Inferior parietal cortex (tissue), 1 donor: ENCODE data around the gene TGFBI.

Experiments used
- DNase-seq: peaks from one replicate; pipeline ENCODE4 v3.0.0-alpha.2; 2016; ENCODE audit errors: extremely low spot score

Gene TGFBI

DNA sequence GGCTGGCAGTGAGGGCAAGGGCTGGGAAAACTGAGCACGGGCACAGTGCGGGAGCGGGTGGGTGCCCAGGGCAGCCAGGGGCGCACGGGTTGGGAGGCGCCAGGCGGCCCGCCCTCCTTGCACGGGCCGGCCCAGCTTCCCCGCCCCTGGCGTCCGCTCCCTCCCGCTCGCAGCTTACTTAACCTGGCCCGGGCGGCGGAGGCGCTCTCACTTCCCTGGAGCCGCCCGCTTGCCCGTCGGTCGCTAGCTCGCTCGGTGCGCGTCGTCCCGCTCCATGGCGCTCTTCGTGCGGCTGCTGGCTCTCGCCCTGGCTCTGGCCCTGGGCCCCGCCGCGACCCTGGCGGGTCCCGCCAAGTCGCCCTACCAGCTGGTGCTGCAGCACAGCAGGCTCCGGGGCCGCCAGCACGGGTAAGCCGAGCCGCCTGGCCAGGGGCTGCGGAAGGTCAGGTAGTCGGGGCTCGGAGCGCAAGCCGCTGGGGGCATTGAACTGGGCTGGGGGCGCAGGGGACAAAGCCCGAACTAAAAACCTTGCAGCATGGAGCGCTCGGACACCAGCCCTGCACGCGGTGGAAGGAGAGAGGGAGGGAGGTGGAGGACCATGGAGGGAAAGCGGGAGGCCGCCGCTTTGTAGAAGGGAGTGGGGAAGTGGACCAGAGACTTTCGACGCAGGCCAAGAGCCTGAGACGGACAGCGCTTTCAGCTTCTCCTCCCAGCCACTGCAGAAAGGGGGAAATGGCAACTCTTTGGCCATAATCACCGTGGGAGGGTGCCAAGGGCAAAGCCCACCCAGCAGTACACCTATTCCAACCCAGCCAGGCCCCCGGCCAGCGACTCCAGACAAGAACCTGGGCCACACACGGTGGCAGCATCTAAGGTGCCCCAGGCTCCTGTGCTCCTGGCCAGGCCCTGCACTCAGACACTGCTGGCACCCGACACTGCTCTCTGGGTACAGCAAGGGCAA is at the start of gene TGFBI:
Gene TGFBI, plus strand, starts transcription at position 207 of the 961 bp plus-strand sequence. Its CDS starts 68 bp downstream, at position 275.
- no peak for DNase-seq

DNA sequence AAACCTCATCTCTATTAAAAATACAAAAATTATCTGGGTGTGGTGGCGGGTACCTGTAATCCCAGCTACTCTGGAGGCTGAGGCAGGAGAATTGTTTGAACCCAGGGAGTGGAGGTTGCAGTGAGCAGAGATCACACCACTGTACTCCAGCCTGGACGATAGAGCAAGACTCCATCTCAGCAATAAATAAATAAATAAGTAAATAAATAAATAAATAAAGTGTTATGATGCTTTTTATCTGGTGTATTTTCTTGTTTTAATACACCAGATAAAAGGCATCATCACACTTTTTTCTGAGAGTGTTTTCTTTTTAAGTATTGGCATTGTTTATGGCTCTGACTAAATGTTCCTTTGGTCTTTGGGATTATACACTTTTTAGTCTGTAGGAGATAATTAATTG is 49.8 kb upstream of the TGFBI start:
- no peak for DNase-seq

DNA sequence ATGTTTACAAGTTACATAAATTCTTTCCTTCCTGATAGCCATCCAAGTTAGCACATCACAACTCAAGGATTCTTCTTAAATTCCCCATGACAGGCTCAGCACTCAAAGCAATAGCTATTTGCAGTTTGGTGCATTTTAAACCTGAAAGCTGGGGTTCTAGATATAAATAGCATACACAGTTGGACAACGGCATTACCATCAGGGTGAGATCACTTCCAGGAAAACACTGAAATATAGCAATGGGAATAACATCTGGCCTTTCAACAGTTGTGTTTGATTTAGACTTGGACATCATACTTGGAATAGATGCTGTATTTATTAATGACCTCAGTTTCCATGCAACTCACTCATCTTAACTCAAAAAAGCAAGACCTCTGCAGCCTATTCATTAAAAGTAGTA is 49.3 kb upstream of the TGFBI start:
- no peak for DNase-seq

DNA sequence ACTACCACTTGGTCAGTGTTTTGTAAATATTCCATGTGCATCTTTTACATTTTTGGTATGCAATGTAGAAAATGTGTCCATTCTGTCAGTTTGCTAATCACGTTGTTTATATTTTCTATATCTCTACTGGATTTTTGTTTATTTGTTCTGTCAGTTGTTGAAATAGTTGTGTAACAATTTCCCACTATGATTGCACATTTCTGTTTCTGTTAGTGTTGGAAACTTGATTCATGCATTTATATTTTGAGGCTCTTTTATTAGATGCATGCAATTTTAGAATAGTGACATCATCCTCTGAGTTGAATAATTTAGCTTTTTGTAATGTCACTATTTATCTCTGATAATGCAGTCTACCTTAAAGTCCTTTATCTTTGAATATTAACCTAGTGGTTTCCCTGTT is 48.2 kb upstream of the TGFBI start:
- DNase-seq, result no peak

DNA sequence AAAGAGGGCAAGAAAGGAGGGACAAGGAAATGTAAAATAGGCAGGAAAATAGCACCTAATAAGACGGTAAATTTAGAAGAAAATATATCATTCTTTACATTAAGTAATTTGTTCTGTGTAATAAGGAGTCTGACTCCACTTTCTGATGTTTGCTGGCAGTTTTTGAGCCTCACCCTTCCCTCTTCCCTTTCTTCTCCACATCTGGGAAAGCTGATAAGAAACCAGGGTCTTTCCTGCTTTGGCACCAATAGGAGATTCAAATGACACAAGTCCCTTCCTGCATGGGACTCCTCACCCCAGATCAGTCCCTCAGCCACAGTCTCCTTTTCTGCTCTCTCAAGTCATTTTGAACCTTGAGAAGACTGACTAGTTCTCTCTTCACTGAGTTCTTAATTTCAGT is 42.8 kb upstream of the TGFBI start:
- DNase-seq, result no peak

DNA sequence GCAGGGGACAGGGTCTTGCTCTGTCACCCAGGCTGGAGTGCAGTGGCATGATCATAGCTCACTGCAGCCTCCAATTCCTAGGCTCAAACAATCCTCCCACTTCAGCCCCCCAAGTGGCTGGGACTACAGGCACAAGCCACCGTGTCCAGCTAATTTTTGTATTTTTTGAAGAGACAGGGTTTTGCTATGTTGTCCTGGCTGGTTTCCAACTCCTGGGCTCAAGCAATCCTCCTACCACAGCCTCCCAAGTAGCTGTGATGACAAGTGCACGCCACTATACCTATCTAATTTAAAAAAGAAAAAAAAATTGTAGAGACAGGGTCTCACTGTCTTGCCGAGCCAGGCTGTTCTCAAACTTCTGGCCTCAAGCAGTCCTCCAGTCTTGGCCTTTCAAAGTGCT is 42.4 kb upstream of the TGFBI start:
- DNase-seq, result no peak

DNA sequence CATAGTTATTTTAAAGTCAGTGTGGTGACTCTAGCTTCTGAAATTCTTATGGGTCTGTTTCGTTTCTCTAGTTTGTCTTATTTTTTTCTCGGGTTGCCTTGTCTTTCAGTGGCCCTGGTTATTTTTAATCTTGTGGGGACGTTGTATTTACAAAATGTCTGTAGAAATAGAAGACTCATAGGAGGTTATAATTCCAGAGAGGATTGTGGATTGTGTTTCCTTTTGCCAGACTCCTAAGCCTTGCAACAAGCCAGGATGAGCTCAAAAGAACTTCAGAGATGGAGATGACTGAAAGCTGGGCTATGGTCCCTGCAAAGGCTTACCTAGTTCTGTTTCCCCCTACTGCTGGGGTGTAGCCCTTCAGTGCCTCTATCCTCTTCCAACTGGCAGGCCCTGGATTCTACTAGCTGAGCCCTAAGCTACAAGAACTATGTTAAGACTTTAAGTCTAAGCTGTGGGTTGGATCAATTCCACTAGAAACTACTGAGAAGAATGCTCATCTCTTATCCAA is 41.8 kb upstream of the TGFBI start:
- no peak for DNase-seq

DNA sequence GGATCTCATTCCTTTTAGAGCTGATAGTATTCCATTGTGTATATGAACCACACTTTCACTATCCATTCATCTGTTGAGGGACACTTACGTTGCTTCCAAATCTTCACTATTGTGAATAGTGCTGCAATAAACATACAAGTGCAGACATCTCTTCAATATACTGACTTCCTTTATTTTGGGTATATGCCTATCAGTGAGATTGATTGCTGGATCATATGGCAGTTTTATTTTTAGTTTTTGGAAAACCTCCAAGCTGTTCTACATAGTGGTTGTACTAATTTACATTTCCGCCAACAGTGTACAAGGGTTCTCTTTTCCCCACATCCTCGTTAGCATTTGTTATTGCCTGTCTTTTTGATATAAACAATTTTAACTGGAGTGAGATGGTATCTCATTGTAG is 40.2 kb upstream of the TGFBI start:
- DNase-seq, result no peak

DNA sequence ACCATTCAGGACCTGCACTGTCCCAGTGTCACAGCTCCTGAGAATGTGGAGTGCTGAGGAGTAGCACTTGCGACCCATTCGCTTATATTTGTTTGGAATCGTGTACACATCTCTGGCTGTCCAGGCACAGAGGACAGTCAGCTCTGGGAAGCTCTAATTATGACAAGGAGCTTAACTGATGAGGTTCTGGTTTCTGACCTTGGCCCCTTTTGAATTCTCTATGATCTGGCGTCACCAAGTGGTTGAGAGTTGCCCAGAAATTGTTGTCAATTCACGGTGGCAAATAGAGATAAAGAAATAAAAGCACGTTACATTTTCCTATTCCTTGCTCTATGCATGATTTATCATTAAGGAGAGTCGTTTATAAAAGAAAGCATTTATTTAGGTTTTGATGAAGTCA is 39.1 kb upstream of the TGFBI start:
- DNase-seq, result no peak

DNA sequence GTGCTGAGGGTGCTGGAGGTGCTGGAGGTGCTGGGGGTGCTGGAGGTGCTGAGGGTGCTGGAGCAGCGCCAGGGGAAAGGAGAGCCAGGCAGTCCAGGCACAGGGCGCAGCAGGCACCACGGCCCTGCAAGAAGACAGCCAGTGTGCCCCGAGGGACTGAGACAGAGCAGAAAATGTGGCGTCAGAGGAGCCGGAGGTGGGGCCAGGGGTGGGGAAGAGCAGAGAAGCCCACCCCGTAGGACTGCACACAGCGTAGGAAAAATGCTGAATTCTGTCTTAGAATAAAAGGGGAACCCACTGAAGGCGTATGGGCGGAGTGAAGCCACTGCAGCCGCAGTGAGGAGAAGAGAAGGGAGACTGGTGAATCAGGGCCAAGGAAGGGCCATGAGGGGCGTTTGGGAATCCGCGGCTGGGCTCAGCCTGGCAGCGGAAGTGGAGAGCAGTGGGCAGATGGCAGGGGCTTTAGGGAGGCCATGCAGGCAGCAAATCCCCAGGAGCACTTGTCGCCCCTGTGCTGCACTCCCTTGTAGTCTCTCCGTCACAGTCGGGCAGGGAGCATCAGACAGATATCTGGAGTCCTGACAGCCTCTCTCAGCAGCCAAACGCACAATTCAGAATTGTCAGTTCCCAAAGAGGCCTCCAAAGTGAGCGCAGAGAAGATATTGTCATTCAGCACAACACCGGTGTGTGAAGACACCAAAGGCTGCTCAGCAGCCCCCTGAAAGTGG is 38.1 kb upstream of the TGFBI start:
- DNase-seq, result no peak

DNA sequence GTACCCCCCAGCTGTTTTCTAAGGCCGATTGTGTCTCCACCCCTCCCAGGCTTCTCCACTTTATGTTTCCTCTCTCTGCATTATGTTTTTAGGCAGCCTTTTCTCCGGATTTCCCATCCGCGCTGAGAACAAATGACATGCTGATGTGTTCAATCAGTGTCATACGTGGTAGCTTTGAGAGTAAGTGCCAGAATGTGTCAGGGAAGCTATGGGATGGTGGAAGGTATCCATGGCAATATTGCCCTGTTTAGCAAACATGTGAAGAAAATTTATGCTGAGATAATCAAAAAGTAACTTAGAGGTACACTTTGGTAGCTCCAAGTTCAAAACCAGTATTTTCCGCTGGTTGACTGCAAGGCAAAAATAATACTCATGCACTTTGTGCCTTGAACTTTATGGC is 37.4 kb upstream of the TGFBI start:
- no peak for DNase-seq

DNA sequence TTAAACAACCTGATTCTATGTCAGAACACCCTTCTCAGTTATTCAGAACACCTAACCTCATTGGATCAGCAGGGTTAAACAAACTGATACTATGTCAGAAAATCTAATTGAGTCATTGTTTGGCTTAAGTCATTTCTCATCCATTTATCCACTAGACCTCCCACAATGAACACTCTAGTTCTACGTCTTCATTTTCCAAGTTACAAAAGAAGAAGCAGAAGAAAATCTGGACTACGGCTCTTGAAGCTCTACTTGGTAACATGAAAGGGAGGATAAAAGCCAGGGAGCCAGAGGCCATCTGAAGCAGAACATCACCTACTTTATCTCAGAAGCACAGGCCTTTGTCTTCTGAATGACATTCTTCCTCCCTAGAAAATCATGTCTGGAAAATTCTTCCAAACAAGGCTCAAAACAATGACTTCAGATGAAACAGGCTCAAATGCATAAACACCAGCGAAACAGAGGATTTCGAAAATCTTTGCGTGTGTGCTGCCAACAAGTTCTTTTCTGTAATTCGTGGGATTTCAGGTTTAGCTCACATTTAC is 35.4 kb upstream of the TGFBI start:
- DNase-seq, result no peak

DNA sequence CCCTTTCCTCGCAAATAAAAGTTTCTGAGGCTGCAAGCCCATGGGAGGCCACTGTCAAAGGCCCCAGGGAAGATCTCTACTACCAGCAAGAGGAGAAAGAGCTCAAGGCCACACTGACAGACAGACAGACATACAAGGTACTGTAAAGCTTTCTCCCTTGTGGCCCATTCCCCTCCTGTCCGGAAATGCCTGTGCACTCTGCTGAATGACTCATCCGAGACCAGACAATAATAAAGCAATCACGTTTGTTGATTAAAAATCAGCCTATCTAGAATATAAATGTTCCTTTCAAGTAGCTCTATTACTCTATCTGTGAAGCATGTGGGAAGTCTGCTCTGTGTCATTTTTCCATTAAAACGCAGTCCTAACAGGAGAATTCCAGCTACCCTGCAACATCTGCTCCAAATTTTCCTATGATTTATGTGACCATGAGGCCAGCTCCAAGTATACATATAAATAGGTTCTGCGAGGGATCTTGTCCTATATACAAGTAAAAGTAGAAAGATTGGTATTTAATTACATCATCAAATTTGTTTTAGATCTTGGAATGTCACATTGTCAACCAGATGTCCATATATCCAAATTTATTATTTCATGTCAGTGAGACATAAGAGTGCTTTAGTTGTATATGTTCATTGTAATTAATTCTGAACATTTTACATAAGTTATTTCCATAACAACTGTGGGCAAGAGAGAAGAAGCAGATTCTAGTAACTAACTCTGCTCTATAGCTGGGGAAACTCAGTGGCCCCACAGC is 34.7 kb upstream of the TGFBI start:
- no peak for DNase-seq

DNA sequence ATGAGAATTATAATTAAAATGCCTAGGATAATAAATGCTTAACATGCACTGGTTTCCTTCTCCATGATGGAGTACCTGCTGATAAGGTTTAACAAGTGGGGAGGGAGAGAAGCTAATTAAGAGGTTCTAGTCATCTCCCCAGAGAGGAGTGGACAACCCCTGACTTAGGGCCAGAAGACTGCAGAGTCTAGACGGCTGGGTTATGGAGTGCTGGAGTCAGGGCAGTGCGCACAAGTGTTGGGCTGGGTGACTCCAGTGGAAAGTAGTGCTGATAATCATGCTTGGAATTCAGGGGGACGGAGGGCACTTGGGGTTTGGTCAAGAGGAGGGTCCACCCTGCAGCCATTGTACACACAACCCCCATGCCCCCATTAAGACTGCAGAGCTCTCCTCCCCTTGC is 32.8 kb upstream of the TGFBI start:
- DNase-seq, result no peak

DNA sequence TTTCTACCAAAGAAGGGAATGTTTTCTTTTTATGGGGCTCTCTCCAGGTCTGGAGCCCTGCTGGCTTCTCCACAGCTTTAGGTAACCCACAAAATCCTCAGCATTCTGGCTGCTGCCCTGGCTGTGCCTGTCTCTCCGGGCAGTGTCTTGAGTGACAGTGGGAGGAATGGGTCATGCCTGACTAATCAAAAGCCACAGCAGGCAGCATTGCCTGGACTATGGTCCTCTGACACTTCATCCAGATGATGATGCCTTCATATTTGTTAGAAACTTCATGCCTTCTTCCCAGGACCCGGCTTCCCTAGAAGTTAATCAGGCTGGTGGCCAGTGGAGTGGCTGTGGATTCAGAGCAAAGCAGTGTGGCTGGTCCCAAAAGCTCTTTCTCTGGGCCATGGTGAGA is 32.2 kb upstream of the TGFBI start:
- DNase-seq, result no peak

DNA sequence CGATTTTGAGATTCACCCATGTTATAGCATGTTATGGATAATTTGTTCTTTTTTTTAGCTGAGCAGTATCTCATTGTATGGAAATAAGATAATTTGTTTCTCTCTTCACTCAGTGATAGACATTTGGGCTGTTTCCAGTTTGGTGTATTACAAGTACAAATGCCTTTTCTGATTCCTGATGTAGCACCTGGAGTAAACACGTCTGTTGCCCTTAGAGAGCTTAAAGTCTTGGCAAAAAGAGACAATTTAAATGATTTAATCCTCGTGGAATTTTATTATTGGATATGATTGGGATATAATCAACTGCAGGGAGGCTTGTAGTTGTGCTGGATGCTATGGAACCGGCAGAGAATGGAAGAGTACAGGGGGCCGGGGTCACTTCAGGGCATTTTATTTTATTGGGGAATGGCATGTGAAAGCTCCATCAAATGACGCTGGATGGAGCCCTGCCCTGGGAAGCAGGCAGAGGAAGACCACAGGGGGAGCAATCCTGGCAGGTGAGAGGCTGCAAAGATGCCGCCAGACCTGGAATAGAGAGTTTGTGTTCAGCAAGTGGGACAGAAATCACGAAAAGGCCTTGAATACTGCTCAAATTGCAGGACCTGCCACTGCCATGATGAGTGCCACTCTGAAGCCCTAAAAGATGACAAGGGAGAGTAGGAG is 31.0 kb upstream of the TGFBI start:
- no peak for DNase-seq

DNA sequence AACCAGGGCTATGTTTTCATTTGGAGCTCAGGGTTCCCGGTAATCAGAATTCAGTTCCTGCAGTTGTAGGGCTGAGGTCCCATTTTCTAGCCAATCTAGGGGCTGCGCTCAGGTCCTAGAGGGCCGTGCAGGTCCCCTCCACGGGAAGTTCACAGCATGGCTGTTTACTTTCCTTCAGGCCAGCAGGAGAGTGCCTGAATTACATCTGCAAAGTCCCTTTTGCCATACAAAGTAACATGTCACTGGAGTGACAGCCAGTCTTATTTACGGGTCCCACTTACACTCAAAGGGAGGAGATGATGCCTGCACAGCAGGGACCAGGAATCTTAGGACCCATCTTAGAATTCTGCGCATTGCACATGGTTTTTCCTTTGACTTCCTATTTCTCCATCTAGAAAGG is 29.9 kb upstream of the TGFBI start:
- no peak for DNase-seq

DNA sequence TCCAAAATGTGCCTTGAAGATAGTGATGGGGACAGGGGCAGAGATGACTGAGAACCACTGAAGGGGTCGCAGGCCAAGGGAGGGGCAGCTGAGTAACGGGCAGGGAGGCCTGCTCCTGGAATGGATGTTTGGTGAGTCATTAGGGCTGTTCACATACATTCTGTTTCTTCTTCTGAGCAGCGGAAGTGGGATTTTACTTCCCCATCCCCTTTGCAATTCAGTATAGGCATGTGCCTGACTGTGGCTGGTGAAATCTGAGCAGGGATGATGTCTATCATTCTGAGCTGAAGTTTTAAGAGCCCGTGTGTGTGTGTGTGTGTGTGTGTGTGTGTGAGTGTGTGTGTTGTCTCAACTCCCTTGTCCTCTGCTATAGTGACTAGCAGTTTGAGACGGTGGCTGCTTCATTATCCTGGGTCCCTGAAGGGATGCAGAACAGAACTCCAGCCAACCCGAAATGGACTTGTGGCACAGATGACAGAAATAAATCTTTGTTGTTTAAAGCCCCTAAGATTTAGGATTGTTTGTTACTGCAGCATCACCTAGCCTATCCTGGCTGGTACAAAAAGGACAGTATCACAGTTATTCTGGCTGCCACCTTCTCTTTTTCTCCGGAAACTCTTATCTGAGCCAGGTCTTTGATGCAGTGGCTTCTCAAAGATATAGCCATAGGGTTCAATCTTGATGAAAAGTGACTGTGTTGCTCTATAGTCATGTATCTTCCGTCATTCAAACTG is 29.2 kb upstream of the TGFBI start:
- no peak for DNase-seq

DNA sequence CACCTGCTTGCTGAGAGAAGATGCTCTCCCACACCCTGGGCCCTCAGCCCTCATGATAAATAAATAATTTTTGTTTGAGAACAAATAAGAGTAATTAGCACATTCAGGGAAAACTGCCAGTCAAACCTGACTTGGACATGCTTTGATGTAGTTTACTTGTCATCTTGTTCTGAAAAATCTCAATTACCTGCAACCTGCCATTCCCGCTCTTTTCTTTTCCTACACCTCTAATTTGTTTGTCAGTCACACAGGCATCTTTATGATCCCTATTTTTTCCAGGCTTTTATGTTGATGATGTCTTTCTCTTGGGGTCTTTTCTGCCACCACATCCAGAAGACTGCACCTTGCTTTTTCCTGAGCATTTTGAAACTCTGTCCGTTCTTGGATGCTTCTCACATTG is 28.6 kb upstream of the TGFBI start:
- no peak for DNase-seq

DNA sequence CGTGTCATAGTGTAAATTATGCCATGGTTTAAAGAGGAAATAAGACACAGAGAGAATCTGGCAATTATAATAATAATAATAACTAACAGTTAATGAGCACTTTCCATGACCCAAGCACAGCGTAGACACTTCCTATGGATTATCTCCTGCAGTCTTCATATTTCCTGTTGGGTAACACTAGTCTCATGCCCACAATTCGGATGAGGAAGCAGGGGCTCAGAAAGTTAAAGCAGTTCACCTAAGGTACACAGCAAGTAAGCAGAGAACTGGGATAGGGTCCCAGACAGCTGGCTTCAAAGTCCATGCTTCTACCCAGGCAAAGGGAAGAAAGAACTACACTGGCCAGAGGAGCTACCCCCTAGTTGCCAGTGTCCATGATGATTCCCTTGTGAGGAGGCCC is 27.9 kb upstream of the TGFBI start:
- DNase-seq, result no peak
